B cell (primary cell): ENCODE measurements around the gene MZB1. TPM values are rescaled to one million over a fixed set of nuclear protein-coding genes. Genes with fewer than 3 reads are reported as not detected.

ENCODE experiments used
- ATAC-seq: fragments of 200-7000 bp; cut with Tn5 transposase; one replicate; pipeline ENCODE4 v1.10.0; 2021; ENCODE audit warnings: low read depth, mild to moderate bottlenecking, moderate number of reproducible peaks, moderate library complexity
- CTCF ChIA-PET: fragments of 350-600 bp; sonication (Branson Sonifier 250); formaldehyde crosslinking; loops from one replicate; lab custom pipeline; 2021; ENCODE audit warnings: antibody characterized with exemption, inconsistent platforms; lab: Charles Lee
- POLR2A ChIA-PET: fragments of 350-600 bp; sonication (Branson Sonifier 250); formaldehyde crosslinking; loops from one replicate; lab custom pipeline; 2021; ENCODE audit warnings: antibody characterized with exemption; lab: Charles Lee
- DNase-seq: peaks from one replicate; pipeline ENCODE4 v3.0.0; 2013
- H2AFZ ChIP-seq: 2 replicates; pipeline ENCODE4 v1.6.1; 2012; ENCODE audit warnings: mild to moderate bottlenecking, low read depth, low read length; ENCODE audit not compliant: insufficient read depth, poor library complexity, severe bottlenecking
- H3K27ac ChIP-seq, 2 donors: 1 replicate in 1 of 2; 2 replicates in 1 of 2; pipeline ENCODE4 v1.5.1; 2012 to 2013; ENCODE audit warnings: low read length in 2 of 2, mild to moderate bottlenecking in 2 of 2, moderate library complexity in 1 of 2
- H3K27me3 ChIP-seq, 4 experiments: fragments of 200-600 bp in 1 of 4; sonication (generic) in 1 of 4; replicated peaks in 1 of 4; 1 replicate in 2 of 4; 2 replicates in 2 of 4; pipeline versions ENCODE4 v1.6.1 to v1.7.0; 2013 to 2016; ENCODE audit warnings: low read length in 3 of 4, mild to moderate bottlenecking in 2 of 4, mixed read lengths in 1 of 4, moderate library complexity in 1 of 4; ENCODE audit not compliant: insufficient read depth in 4 of 4, control insufficient read depth in 3 of 4; ENCODE audit errors: control extremely low read depth in 1 of 4
- H3K36me3 ChIP-seq, 2 experiments: replicated peaks in 1 of 2; 1 replicate in 1 of 2; 2 replicates in 1 of 2; pipeline versions ENCODE4 v1.6.1 to v1.7.1; 2013; ENCODE audit warnings: low read length in 1 of 2; ENCODE audit not compliant: insufficient read depth in 2 of 2, control insufficient read depth in 1 of 2; ENCODE audit errors: control extremely low read depth in 1 of 2, extremely low read depth in 1 of 2
- H3K4me1 ChIP-seq, 2 donors: fragments of 200-600 bp in 1 of 2; sonication (generic) in 1 of 2; 1 replicate in 1 of 2; 2 replicates in 1 of 2; pipeline versions ENCODE4 v1.5.1 to v1.6.1; 2013 to 2017; ENCODE audit warnings: low read length in 2 of 2; ENCODE audit not compliant: control insufficient read depth in 2 of 2, insufficient read depth in 2 of 2
- H3K4me2 ChIP-seq: replicated peaks from 2 replicates; pipeline ENCODE3; 2012; ENCODE audit warnings: mild to moderate bottlenecking, low read depth, low read length; ENCODE audit not compliant: poor library complexity, severe bottlenecking
- H3K4me3 ChIP-seq, 5 experiments: fragments of 200-600 bp in 1 of 5; sonication (generic) in 1 of 5; 1 replicate in 3 of 5; 2 replicates in 2 of 5; pipeline versions ENCODE4 v1.5.1 to v1.7.0; 2011 to 2016; ENCODE audit warnings: low read length in 4 of 5, mild to moderate bottlenecking in 4 of 5, low read depth in 2 of 5, control low read depth in 1 of 5, moderate library complexity in 1 of 5; ENCODE audit not compliant: insufficient read depth in 1 of 5; ENCODE audit errors: control extremely low read depth in 1 of 5, extremely low read depth in 1 of 5
- H3K79me2 ChIP-seq: fragments of 200-600 bp; sonication (generic); one replicate; pipeline ENCODE4 v1.6.0; 2016; ENCODE audit warnings: low read length; ENCODE audit not compliant: control insufficient read depth, insufficient read depth
- H3K9ac ChIP-seq: fragments of 200-600 bp; sonication (generic); 2 replicates; pipeline ENCODE4 v1.6.1; 2017; ENCODE audit warnings: mild to moderate bottlenecking, low read length, moderate library complexity
- H3K9me3 ChIP-seq, 3 donors: one replicate each; pipeline versions ENCODE4 v1.6.1 to v1.7.1; 2013; ENCODE audit warnings: low read length in 2 of 3; ENCODE audit not compliant: control insufficient read depth in 2 of 3, insufficient read depth in 1 of 3; ENCODE audit errors: control extremely low read depth in 1 of 3
- H4K20me1 ChIP-seq: 2 replicates; pipeline ENCODE4 v1.6.0; 2012; ENCODE audit warnings: mild to moderate bottlenecking, low read length; ENCODE audit not compliant: insufficient read depth, control insufficient read depth, poor library complexity, severe bottlenecking
- H3K27ac Mint-ChIP-seq: one replicate; pipeline ENCODE4 v1.8.0; 2021; ENCODE audit warnings: mixed read lengths
- H3K27me3 Mint-ChIP-seq: one replicate; pipeline ENCODE4 v1.8.0; 2021; ENCODE audit warnings: mixed read lengths
- H3K4me1 Mint-ChIP-seq: one replicate; pipeline ENCODE4 v1.8.0; 2021; ENCODE audit warnings: mixed read lengths
- H3K4me3 Mint-ChIP-seq: one replicate; pipeline ENCODE4 v1.8.0; 2021; ENCODE audit warnings: mixed read lengths
- H3K9me3 Mint-ChIP-seq: one replicate; pipeline ENCODE4 v1.8.0; 2022; ENCODE audit warnings: mixed read lengths; ENCODE audit not compliant: insufficient read depth
- CTCF ChIP-seq: fragments of 200-600 bp; IDR thresholded peaks from one replicate; pipeline ENCODE4 v1.8.0; 2022; ENCODE audit warnings: antibody characterized with exemption, mild to moderate bottlenecking
- EZH2 ChIP-seq: IDR thresholded peaks from 2 replicates; pipeline ENCODE4 v1.6.1; 2012; ENCODE audit warnings: borderline replicate concordance, low read depth, mild to moderate bottlenecking, moderate library complexity, low read length; ENCODE audit not compliant: insufficient read depth, poor library complexity, severe bottlenecking
- WGBS: methylation state at CpG from one replicate; pipeline ENCODE4 v1.1.5; 2013; ENCODE audit warnings: missing lambda C conversion rate; ENCODE audit not compliant: insufficient coverage; 5-methylcytosine and 5-hydroxymethylcytosine counted together
- intact Hi-C: fragments of 100-400 bp; cut with micrococcal nuclease; formaldehyde crosslinking; loops from one replicate; pipeline ENCODE4 v1.10.0; 2022
- polyA plus RNA-seq: library from polyadenylated mRNA; depleted of rRNA; stranded (reverse); fragments of >200 nt; gene quantifications from 2 replicates; pipeline ENCODE4 v1.2.3, GENCODE V29; 2012
- total RNA-seq, 2 donors: library from RNA; stranded (reverse); fragments of 120-200 nt in 1 of 2; gene quantifications; 1 replicate in 1 of 2; 2 replicates in 1 of 2; pipeline versions ENCODE4 v1.2.3 to v1.2.4, GENCODE V29; 2013 to 2022

Gene MZB1
- total and polyA plus RNA-seq, 2 donors (not counting 1 experiment from before 2014, with no cell fraction given), result 72.2 to 306 TPM

DNA sequence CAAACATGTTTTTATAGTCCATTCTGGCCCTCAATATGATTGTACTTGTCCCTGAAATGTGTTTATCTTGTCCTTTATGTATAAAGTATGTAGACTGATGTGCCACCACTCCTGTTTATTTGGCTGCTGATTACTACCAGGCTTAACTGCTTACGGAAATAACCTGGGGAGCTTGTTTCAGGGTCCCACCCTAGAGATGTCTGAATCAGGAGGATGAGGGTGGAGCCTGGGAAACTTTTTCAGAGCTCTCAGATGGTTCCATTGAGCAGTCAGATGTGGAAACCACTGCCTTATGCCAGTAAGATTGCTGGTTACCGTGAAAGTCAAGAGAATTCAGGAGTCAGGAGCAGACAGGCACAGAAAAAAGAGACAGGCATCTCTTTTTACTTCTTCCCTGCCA lies 25.8 kb downstream of the MZB1 start:
- TF ChIP-seq EZH2, result no peak
- TF ChIP-seq CTCF, result no peak
- H3K4me3 Mint-ChIP-seq, result no peak overlapping the region
- no peak overlapping the region for H3K27ac Mint-ChIP-seq
- Histone ChIP-seq H3K79me2 (peaks cover 45% of the 10 kb centered on the region), H3K27ac (no peak overlapping the region), H3K4me2 (no peak overlapping the region), H4K20me1 (peaks cover 49% of the 10 kb centered on the region), H3K4me1 (no peaks in the 10 kb centered on the region), H3K36me3 (peaks cover 13 to 41% of the 10 kb centered on the region in 2 experiments), H3K9ac (no peak overlapping the region), H3K27me3 (no peaks in the 10 kb centered on the region), H3K4me3 (no peak overlapping the region), H3K9me3 (no peaks in the 10 kb centered on the region), H2AFZ (no peak overlapping the region)
- peaks cover 8% of the 10 kb centered on the region for H3K4me1 Mint-ChIP-seq
- POLR2A ChIA-PET, result no interaction called here
- intact Hi-C loops, result no loop called here
- WGBS, result 100% methylated on average over 1 of the region's 2 CpGs
- H3K9me3 Mint-ChIP-seq, result no peaks in the 10 kb centered on the region
- DNase-seq, result no peak
- H3K27me3 Mint-ChIP-seq, result no peaks in the 10 kb centered on the region
- CTCF ChIA-PET, result no interaction called here
- no peak for ATAC-seq

DNA sequence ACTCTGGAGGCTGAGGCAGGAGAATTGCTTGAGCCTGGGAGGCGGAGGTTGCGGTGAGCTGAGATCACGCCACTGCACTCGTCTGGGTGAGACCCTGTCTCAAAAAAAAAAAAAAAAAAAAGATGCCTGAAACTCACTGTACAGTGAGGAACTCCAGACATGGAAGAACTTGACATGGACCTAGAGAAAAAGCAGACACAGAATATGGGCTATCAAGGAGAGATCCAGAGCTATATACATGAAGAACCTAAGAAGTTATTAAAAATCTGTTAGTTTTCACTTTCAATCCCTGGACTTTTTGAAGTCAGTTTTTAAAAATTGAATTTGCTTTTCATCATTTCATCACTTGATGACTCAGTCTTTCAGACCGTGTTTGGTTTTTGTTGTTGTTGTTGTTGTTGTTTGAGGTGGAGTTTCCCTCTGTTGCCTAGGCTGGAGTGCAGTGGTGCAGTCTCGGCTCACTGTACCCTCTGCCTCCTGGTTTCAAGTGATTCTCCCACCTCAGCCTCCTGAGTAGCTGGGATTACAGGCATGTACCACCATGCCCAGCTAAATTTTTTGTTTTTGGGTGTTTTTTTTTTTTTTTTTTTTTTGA lies 27.8 kb downstream of the MZB1 start:
- H2AFZ ChIP-seq, result no peak overlapping the region
- no peaks in the 10 kb centered on the region for H3K27me3 ChIP-seq
- Mint-ChIP-seq H3K27me3 (no peaks in the 10 kb centered on the region), H3K4me3 (no peak overlapping the region), H3K4me1 (peaks cover 21% of the 10 kb centered on the region), H3K9me3 (no peaks in the 10 kb centered on the region), H3K27ac (no peak overlapping the region)
- intact Hi-C loops, result no loop called here
- TF ChIP-seq EZH2 (no peak), CTCF (no peak)
- H4K20me1 ChIP-seq, result peaks cover 69% of the 10 kb centered on the region
- H3K27ac ChIP-seq, result no peak overlapping the region
- no peaks in the 10 kb centered on the region for H3K9me3 ChIP-seq
- no peaks in the 10 kb centered on the region for H3K4me1 ChIP-seq
- DNase-seq (no peak), ATAC-seq (no peak)
- ChIA-PET CTCF (interaction anchor here (0.7 kb wide), 2 partner anchors 12 to 34 kb away, joined by 3 to 4 read pairs; no protein-coding TSS in a partner anchor), POLR2A (interaction anchor here (0.7 kb wide), 1 partner anchor 31 kb away, joined by 5 read pairs; no protein-coding TSS in a partner anchor)
- H3K79me2 ChIP-seq, result peaks cover 65% of the 10 kb centered on the region
- H3K4me2 ChIP-seq, result no peak overlapping the region
- 100% methylated on average over 4 of the region's 6 CpGs for WGBS
- H3K36me3 ChIP-seq, result peaks cover 12 to 35% of the 10 kb centered on the region in 2 experiments
- H3K4me3 ChIP-seq, result no peak overlapping the region
- no peak overlapping the region for H3K9ac ChIP-seq
